OCI-LY7 (cell line): Measurements from ENCODE around the gene CORO1C.

Experiments
- CTCF ChIP-seq: fragments of 200-600 bp; sonication (generic); conservative IDR thresholded peaks from 2 replicates; pipeline ENCODE4 v1.5.1; 2014; ENCODE audit warnings: mild to moderate bottlenecking, antibody characterized with exemption, low read length, moderate library complexity, mixed read lengths
- EZH2phosphoT487 ChIP-seq: fragments of 200-600 bp; sonication (generic); IDR thresholded peaks from 2 replicates; pipeline ENCODE4 v1.6.1; 2018; ENCODE audit warnings: low read depth, borderline replicate concordance, mild to moderate bottlenecking, mixed run types, antibody characterized with exemption, low read length, moderate library complexity, mixed read lengths

GRCh38 chr12:108612788-108613282 lies 118.5 kb downstream of the CORO1C start:
- TF ChIP-seq CTCF (no peak), EZH2phosphoT487 (no peak)
